CD4-positive, CD25-positive, alpha-beta regulatory T cell (primary cell): ENCODE measurements around the gene PTCRA. TPM values are rescaled to one million over a fixed set of nuclear protein-coding genes. Genes with fewer than 3 reads are reported as not detected.
"Not testable (repeated sequence)": the region's sequence is repeated elsewhere in the genome, so short reads cannot be mapped to it uniquely, and the experiment has no call there.

Experiments
- ATAC-seq, 2 donors: fragments of 150-1000 bp; cut with Tn5 transposase; one replicate each; pipeline ENCODE4 v1.10.0; 2021; ENCODE audit warnings: low read depth in 2 of 2, moderate number of reproducible peaks in 2 of 2, moderate library complexity in 1 of 2
- DNase-seq, 3 donors: peaks; one replicate each; pipeline versions ENCODE4 v3.0.0 to v3.0.0-alpha.2; 2012 to 2022; ENCODE audit warnings: mixed read lengths in 1 of 3
- H3K27ac ChIP-seq: one replicate; pipeline ENCODE4 v1.7.0; 2013; ENCODE audit warnings: mild to moderate bottlenecking, low read length; ENCODE audit not compliant: insufficient read depth, poor library complexity, severe bottlenecking
- H3K27me3 ChIP-seq: one replicate; pipeline ENCODE4 v1.7.0; 2013; ENCODE audit warnings: low read length; ENCODE audit not compliant: control insufficient read depth, insufficient read depth
- H3K36me3 ChIP-seq: one replicate; pipeline ENCODE4 v1.7.0; 2013; ENCODE audit warnings: mild to moderate bottlenecking, low read length, moderate library complexity; ENCODE audit not compliant: control insufficient read depth, insufficient read depth
- H3K4me1 ChIP-seq: 2 replicates; pipeline ENCODE4 v1.7.0; 2013; ENCODE audit warnings: mild to moderate bottlenecking, low read length; ENCODE audit not compliant: insufficient read depth, control insufficient read depth, poor library complexity, severe bottlenecking
- H3K4me3 ChIP-seq: one replicate; pipeline ENCODE4 v1.7.0; 2013; ENCODE audit warnings: low read depth, mild to moderate bottlenecking, low read length, moderate library complexity
- H3K9me3 ChIP-seq, 2 experiments: 1 replicate in 1 of 2; 2 replicates in 1 of 2; pipeline ENCODE4 v1.7.0; 2013; ENCODE audit warnings: low read length in 2 of 2, mild to moderate bottlenecking in 1 of 2, moderate library complexity in 1 of 2; ENCODE audit not compliant: control insufficient read depth in 2 of 2
- H3K27ac Mint-ChIP-seq, 3 donors: one replicate each; pipeline ENCODE4 v1.8.0; 2020 to 2022; ENCODE audit warnings: mild to moderate bottlenecking in 3 of 3, mixed read lengths in 3 of 3, moderate library complexity in 2 of 3
- H3K27me3 Mint-ChIP-seq: one replicate; pipeline ENCODE4 v1.8.0; 2022; ENCODE audit warnings: mild to moderate bottlenecking, mixed read lengths
- H3K36me3 Mint-ChIP-seq: one replicate; pipeline ENCODE4 v1.8.0; 2020; ENCODE audit warnings: mixed read lengths
- H3K4me1 Mint-ChIP-seq, 4 donors: one replicate each; pipeline ENCODE4 v1.8.0; 2020 to 2022; ENCODE audit warnings: mixed read lengths in 4 of 4, mild to moderate bottlenecking in 1 of 4
- H3K4me3 Mint-ChIP-seq, 4 donors: one replicate each; pipeline ENCODE4 v1.8.0; 2020 to 2022; ENCODE audit warnings: mild to moderate bottlenecking in 4 of 4, mixed read lengths in 4 of 4, moderate library complexity in 3 of 4
- H3K9me3 Mint-ChIP-seq, 7 donors: one replicate each; pipeline ENCODE4 v1.8.0; 2020 to 2022; ENCODE audit warnings: mixed read lengths in 7 of 7, mild to moderate bottlenecking in 3 of 7, moderate library complexity in 2 of 7
- polyA plus RNA-seq, 4 donors: library from polyadenylated mRNA; unstranded; fragments of 300-500 nt; fragmentation: Illumina TruSeq; gene quantifications; one replicate each; pipeline ENCODE4 v1.2.3, GENCODE V29; 2021
- total RNA-seq: library from RNA; stranded (reverse); gene quantifications from one replicate; pipeline ENCODE4 v1.2.3, GENCODE V29; 2022

PTCRA gene, protein sequence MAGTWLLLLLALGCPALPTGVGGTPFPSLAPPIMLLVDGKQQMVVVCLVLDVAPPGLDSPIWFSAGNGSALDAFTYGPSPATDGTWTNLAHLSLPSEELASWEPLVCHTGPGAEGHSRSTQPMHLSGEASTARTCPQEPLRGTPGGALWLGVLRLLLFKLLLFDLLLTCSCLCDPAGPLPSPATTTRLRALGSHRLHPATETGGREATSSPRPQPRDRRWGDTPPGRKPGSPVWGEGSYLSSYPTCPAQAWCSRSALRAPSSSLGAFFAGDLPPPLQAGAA
- 1.1 TPM for total RNA-seq
- not detected for polyA plus RNA-seq

DNA sequence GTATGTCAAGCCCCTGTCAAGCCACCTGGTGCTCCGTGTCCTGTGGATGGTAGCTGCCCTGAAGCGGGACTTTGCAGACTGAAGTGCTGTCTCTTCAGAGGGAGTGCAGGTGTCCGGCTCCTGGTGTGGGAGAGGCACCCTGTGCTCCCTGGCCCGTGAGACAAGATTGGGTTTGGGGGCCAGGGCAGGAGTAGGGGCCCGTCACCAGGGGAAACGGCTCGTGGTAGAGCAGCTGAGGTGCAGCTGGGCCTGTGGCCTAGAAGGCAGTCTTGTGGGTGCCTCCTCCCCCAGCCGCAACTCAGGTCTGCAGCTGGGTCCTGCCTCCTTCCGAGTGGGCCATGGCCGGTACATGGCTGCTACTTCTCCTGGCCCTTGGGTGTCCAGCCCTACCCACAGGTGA is at the start of gene PTCRA:
PTCRA (plus strand) TSS at position 322 of the 400 bp plus-strand sequence; CDS start at position 339, 17 bp downstream.
- Mint-ChIP-seq H3K27me3 (peaks cover 14% of the 10 kb centered on the region), H3K4me3 (no peak within 1 kb of the TSS), H3K36me3 (no peaks in the 10 kb centered on the region), H3K4me1 (peaks cover 0 to 3% (median 0%) of the 10 kb centered on the region in 4 donors), H3K27ac (peak within 1 kb of the TSS in 1 of 3 donors; percentile 51), H3K9me3 (no peaks in the 10 kb centered on the region)
- Histone ChIP-seq H3K27me3 (peaks cover 2% of the 10 kb centered on the region), H3K4me3 (no peak within 1 kb of the TSS), H3K27ac (no peak within 1 kb of the TSS), H3K36me3 (no peaks in the 10 kb centered on the region), H3K9me3 (no peaks in the 10 kb centered on the region), H3K4me1 (peaks cover 7% of the 10 kb centered on the region)
- DNase-seq: no peak
- no peak for ATAC-seq

DNA sequence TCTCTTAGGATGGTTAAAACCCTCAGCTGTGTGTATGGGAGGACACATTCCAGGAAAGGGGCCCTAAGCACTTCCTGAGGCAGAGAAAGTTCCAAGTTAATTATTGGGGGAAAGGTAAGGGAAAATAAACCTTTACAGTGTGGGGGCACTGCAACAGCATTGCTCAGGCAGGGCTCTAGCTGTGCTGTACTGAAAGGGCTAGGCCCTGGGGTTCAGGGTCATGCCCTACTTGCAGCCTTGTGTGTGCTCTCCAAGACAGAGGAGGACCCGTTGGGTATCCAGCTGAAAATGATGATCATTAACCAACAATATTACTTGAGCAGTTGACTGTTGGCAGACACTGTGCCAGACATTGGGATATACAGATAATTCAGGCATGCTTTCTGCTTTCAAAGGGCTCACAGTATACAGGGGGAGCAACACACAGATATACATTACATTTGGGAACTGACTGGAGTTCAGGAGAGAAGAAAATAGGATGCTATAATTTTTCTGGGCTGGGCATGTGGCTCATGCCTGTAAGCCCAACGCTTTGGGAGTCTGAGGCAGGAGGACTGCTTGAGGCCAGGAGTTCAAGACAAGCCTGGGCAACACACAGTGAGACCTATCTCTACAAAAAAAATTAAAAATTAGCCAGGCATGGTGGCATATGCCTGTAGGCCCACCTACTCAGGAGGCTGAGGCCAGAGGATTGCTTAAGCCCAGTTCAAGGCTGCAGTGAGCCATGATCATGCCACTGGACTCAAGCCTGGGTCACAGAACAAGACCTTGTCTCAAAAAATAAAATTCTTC is 45.5 kb upstream of the PTCRA start:
- Mint-ChIP-seq H3K36me3 (peaks cover 21% of the 10 kb centered on the region), H3K4me3 (no peak overlapping the region), H3K27me3 (no peaks in the 10 kb centered on the region), H3K27ac (no peak overlapping the region), H3K9me3 (no peaks in the 10 kb centered on the region), H3K4me1 (peaks cover 0 to 9% (median 5%) of the 10 kb centered on the region in 4 donors)
- DNase-seq (no peak), ATAC-seq (no peak)
- peaks cover 30% of the 10 kb centered on the region for H3K36me3 ChIP-seq
- no peaks in the 10 kb centered on the region for H3K4me1 ChIP-seq
- no peak overlapping the region for H3K27ac ChIP-seq
- H3K27me3 ChIP-seq: no peaks in the 10 kb centered on the region
- no peaks in the 10 kb centered on the region for H3K9me3 ChIP-seq
- no peak overlapping the region for H3K4me3 ChIP-seq

DNA sequence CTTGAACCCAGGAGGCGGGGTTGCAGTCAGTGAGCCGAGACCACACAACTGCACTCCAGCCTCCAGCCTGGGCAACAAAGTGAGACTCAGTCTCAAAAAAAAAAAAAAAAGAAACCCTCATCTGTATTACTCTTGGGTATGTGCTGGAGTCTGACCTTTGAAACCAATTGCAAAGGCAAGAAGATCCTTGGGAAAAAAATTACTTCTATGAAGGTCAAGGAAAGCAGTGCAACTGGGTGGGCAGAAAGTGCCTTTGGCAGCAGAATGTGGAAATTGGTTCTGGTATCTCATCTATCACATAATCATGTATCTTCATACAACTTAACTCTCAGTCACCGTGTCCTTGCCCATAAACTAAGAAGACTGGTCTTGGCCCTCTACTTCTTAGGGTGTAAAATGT is 44.1 kb upstream of the PTCRA start:
- DNase-seq (no peak), ATAC-seq (no peak)
- no peaks in the 10 kb centered on the region for H3K27me3 Mint-ChIP-seq

DNA sequence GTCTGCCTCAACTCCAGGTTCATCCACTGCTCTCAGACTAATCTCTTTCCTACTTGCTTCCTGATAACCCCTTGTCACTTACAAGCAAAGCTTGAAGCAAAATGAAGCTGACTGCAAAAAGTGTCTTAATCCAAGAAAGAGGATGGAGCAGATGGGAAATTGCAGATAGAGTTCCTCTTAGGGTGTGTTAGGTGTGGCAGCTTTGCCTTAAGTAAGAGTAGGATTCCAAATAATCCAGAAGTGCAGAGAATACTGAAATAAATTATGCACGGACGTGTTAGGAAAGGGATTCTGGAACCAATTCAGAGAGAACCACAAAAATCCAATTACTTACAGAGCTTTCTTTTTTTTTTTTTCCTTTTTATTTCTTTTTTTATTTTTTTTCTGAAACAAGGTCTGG is 42.5 kb upstream of the PTCRA start:
- no peak overlapping the region for H3K27ac ChIP-seq
- H3K36me3 ChIP-seq: peaks cover 5% of the 10 kb centered on the region
- peaks cover 0 to 2% (median 0%) of the 10 kb centered on the region in 4 donors for H3K4me1 Mint-ChIP-seq
- no peaks in the 10 kb centered on the region for H3K4me1 ChIP-seq
- no peaks in the 10 kb centered on the region for H3K27me3 Mint-ChIP-seq
- ATAC-seq: no peak
- no peak overlapping the region for H3K4me3 ChIP-seq
- DNase-seq: no peak
- peak overlapping the region in 1 of 3 donors; percentile 79 for H3K27ac Mint-ChIP-seq
- peak overlapping the region in 1 of 4 donors; percentile 7 for H3K4me3 Mint-ChIP-seq
- peaks cover 3% of the 10 kb centered on the region for H3K36me3 Mint-ChIP-seq
- no peaks in the 10 kb centered on the region for H3K27me3 ChIP-seq
- no peaks in the 10 kb centered on the region for H3K9me3 Mint-ChIP-seq
- H3K9me3 ChIP-seq: no peaks in the 10 kb centered on the region

More for the DNA sequence above, 44.1 kb upstream of the PTCRA start:
- no peak overlapping the region for H3K4me3 ChIP-seq
- H3K4me1 ChIP-seq: no peaks in the 10 kb centered on the region
- H3K4me1 Mint-ChIP-seq: peaks cover 0 to 6% (median 5%) of the 10 kb centered on the region in 4 donors
- peaks cover 16% of the 10 kb centered on the region for H3K36me3 ChIP-seq
- no peak overlapping the region for H3K4me3 Mint-ChIP-seq
- H3K9me3 Mint-ChIP-seq: no peaks in the 10 kb centered on the region
- no peaks in the 10 kb centered on the region for H3K9me3 ChIP-seq
- H3K36me3 Mint-ChIP-seq: peaks cover 13% of the 10 kb centered on the region
- H3K27ac ChIP-seq: no peak overlapping the region
- no peaks in the 10 kb centered on the region for H3K27me3 ChIP-seq
- H3K27ac Mint-ChIP-seq: peak overlapping the region in 1 of 3 donors; percentile 69

DNA sequence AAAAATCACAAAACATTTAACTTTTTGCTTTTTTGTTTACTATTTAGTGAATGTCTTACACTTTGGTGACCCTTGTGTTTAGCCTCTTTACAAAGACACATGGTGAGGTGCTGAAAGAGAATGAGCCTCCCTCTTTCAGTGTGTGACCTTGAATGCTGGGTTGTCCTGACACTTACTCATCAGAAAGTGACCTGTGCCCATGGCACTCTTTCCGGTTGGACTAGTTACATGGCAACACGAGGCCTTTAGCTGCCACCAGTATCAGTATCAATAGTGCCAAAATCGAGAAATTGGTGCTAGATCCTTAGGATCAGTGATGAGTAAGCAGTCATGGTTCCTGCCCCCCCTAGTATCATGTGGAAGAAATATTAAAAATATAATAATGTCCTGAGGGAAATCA is 38.2 kb upstream of the PTCRA start:
- Mint-ChIP-seq H3K36me3 (peaks cover 5% of the 10 kb centered on the region), H3K9me3 (no peaks in the 10 kb centered on the region), H3K4me3 (peak overlapping the region; percentile 44 to 73 (median 59)), H3K27ac (peak overlapping the region in 1 of 3 donors; percentile 32), H3K4me1 (peaks cover 0 to 22% (median 6%) of the 10 kb centered on the region in 4 donors), H3K27me3 (no peaks in the 10 kb centered on the region)
- Histone ChIP-seq H3K4me3 (no peak overlapping the region), H3K27me3 (no peaks in the 10 kb centered on the region), H3K27ac (no peak overlapping the region), H3K4me1 (peaks cover 23% of the 10 kb centered on the region), H3K9me3 (no peaks in the 10 kb centered on the region), H3K36me3 (peaks cover 9% of the 10 kb centered on the region)
- ATAC-seq (no peak), DNase-seq (no peak)

DNA sequence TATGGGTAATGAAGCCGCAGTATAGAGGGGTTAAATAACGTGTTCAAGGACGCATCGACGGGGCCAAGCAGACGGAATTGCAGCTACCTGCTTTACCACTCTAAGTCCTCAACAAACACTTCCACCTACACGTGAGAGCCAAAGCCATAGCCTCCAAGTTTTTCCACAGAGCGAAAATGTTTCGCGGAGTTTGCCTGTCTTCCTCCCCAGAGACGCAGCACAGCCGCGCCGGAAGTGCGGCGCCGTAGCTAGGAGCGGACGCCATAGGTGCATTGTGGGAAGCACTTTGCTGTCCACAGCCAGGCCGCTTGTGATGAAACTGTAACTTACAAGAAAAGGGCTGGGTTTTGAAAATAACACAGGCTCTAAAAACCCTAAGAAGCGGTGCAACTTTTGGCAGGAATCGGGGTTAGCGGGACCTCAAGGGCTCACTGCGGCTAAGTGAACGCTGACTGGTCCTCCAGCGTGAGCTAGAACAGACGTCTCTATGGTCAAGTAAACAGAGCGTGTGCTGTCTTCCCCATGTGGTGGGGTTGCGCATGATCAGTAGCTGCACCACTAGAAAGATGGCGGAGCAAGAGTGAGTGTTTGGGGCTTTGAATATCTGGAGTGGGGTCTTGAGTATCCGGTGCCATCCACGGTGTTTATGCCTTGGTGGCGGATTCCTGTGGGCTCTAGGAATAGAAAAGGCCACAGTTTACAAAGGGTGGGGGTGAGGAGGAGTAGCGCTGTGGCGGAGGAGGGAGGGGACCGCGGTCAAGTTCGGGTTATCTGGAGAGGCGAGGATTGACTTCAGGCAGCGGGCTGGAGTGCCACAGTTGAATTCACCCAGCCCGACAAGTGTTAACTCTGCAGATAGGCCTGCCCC is 36.2 kb upstream of the PTCRA start, which contains the start of gene RPL7L1:
RPL7L1 (plus strand) TSS at position 245 of the 868 bp plus-strand sequence; CDS start at position 540, 295 bp downstream.
- DNase-seq (peak; percentile 77 to 92 (median 91)), ATAC-seq (peak; percentile 93)
- no peaks in the 10 kb centered on the region for H3K9me3 ChIP-seq
- Mint-ChIP-seq H3K27me3 (no peaks in the 10 kb centered on the region), H3K27ac (peak within 1 kb of the TSS; percentile 99 to 100 (median 99)), H3K9me3 (no peaks in the 10 kb centered on the region), H3K4me3 (peak within 1 kb of the TSS; percentile 93 to 99 (median 97)), H3K4me1 (peaks cover 0 to 36% (median 14%) of the 10 kb centered on the region in 4 donors), H3K36me3 (peaks cover 22% of the 10 kb centered on the region)
- H3K36me3 ChIP-seq: peaks cover 27% of the 10 kb centered on the region
- H3K27me3 ChIP-seq: no peaks in the 10 kb centered on the region
- H3K4me1 ChIP-seq: peaks cover 23% of the 10 kb centered on the region
- H3K27ac ChIP-seq: peak within 1 kb of the TSS; percentile 93
- peak within 1 kb of the TSS; percentile 98 for H3K4me3 ChIP-seq

DNA sequence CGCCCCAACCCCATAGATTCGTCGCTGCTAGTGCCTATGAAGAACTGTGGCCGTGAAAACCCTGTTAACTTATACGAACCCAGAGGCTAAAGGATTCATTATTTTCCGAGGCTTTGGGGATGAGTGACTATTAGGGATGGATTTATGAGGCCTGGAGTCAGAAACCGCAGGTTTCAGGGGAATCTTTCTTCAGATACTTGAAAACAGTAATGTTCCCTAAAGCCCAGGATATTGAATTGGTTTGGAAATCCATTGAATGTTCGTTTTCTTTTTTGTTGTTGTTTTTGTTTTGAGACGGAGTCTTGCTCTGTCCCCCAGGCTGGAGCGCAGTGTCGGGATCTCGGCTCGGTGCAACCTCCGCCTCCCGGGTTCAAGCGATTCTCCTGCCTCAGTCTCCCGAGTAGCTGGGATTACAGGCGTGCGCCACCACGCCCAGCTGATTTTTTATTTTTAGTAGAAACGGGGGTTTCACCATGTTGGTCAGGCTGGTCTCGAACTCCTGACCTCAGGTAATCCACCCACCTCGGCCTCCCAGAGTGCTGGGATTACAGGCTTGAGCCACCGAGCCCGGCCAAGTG is 35.5 kb upstream of the PTCRA start:
- H3K9me3 ChIP-seq, H3K27me3 ChIP-seq, ATAC-seq, DNase-seq, H3K27me3 Mint-ChIP-seq, H3K9me3 Mint-ChIP-seq: not testable (repeated sequence)
- H3K36me3 ChIP-seq: peaks cover 33% of the 10 kb centered on the region
- Mint-ChIP-seq H3K27ac (peak overlapping the region; percentile 99 to 100 (median 99)), H3K4me3 (peak overlapping the region; percentile 93 to 99 (median 97)), H3K36me3 (peaks cover 25% of the 10 kb centered on the region), H3K4me1 (peaks cover 0 to 39% (median 14%) of the 10 kb centered on the region in 4 donors)
- H3K4me3 ChIP-seq: peak overlapping the region; percentile 98
- H3K4me1 ChIP-seq: peaks cover 23% of the 10 kb centered on the region
- peak overlapping the region; percentile 93 for H3K27ac ChIP-seq
